GM12891 (cell line): ENCODE data around the gene ARMH3.
"Not testable (repeated sequence)": the region's sequence is repeated elsewhere in the genome, so short reads cannot be mapped to it uniquely, and the experiment has no call there.

Source experiments
- DNase-seq: peaks from one replicate; pipeline ENCODE4 v3.0.0; 2011; ENCODE audit warnings: low spot score; ENCODE audit not compliant: insufficient read length
- FAIRE-seq: peaks from 2 replicates; lab custom pipeline; 2011; peaks lifted over from hg19 to GRCh38; lab: Jason Lieb, UNC
- PAX5 ChIP-seq: IDR thresholded peaks from 2 replicates; pipeline ENCODE4 v1.6.1; 2011; ENCODE audit warnings: low read length, moderate library complexity, mild to moderate bottlenecking; ENCODE audit not compliant: insufficient read depth, severe bottlenecking
- POLR2A ChIP-seq: IDR thresholded peaks from 2 replicates; pipeline ENCODE4 v1.6.1; 2011; ENCODE audit warnings: low read depth, low read length, control low read depth
- POLR2AphosphoS5 ChIP-seq: IDR thresholded peaks from 2 replicates; pipeline ENCODE4 v1.6.1; 2011; ENCODE audit warnings: low read depth, low read length, control low read depth
- POU2F2 ChIP-seq: IDR thresholded peaks from 2 replicates; pipeline ENCODE4 v1.6.1; 2011; ENCODE audit warnings: low read depth, mild to moderate bottlenecking, control low read depth, low read length, moderate library complexity
- SPI1 ChIP-seq: IDR thresholded peaks from 2 replicates; pipeline ENCODE4 v1.6.1; 2011; ENCODE audit warnings: low read depth, low read length, control low read depth
- TAF1 ChIP-seq: IDR thresholded peaks from 2 replicates; pipeline ENCODE4 v1.6.1; 2011; ENCODE audit warnings: low read depth, low read length, control low read depth

ARMH3 gene

DNA sequence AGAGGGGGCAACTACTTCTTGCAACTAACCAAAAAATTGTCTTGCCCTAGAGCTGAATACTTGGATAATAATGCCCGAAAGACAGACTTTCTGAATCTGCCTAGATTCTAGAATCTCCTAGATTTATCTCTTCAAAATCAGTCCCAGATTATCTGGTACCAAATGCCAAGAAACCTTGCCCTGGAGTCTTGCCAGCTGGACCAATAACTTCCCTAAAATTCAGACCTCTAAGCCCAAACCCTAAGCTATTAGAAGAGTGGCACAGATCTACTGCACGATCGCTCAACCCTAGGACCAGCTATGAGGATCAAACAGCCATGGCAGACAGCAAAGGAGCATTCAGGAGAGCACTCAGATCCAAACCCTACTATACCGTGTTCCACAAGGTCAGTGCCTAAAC lies 45.0 kb downstream of the ARMH3 start:
- no peak for FAIRE-seq
- TF ChIP-seq POLR2A (no peak), POLR2AphosphoS5 (no peak), TAF1 (no peak), SPI1 (no peak), PAX5 (no peak), POU2F2 (no peak)
- no peak for DNase-seq

DNA sequence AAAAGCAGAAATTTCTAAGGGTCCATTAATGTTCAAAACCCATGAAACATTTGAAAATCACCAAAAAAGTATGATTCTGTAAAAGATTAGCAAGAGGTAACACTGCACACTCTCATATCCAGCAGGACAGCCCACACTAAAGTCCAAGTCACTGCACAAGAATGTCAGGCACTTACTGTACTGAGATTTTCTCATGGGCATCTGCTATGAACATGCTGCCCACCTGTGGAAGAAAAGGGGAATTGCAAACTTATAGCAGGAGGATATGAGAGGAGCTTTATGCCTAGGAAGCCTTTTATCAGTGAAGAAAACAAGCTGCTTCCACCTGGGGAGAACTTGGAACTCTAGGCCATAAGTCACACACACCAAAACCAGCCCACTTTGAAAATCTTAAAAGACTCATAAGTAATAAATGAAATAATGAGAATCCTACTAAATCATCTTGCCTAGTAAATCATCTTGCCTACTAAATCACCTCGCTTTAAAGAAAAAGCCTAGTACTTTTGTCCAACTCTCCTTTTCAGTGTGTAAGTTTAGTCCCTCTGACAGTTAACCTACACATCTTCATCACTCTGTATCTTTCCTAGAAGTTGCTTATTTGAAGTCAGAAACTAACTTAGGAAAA lies 46.1 kb downstream of the ARMH3 start:
- DNase-seq (peak; percentile 36), FAIRE-seq (peak; percentile 94)
- TF ChIP-seq POLR2AphosphoS5 (no peak), TAF1 (no peak), POLR2A (no peak), PAX5 (no peak), SPI1 (0 out of 2 replicates have a peak, but pooled peaks have one; percentile 4), POU2F2 (no peak)

DNA sequence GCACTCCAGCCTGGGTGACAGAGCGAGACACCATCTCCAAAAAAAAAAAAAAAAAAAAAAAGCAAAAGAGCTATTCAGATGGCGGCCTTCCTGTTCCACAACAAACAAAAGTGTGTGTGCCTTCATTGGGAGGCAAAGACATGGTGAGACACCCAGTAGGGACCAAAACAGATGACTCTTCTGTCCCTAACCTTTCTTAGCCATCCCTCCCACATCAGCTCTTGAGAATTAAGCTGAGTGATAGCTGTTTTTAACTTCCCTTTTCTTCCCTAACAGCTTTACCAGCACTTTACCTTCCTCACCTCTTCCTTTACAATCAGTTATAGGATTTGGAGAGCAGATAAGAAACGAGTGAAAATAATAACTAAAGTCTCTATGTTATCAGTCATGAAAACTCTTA lies 48.2 kb downstream of the ARMH3 start:
- FAIRE-seq, result peak; percentile 78
- no peak for DNase-seq
- no peak for TF ChIP-seq PAX5
- TF ChIP-seq SPI1, result no peak
- TF ChIP-seq TAF1, result no peak
- TF ChIP-seq POLR2AphosphoS5, result no peak
- no peak for TF ChIP-seq POU2F2
- no peak for TF ChIP-seq POLR2A

DNA sequence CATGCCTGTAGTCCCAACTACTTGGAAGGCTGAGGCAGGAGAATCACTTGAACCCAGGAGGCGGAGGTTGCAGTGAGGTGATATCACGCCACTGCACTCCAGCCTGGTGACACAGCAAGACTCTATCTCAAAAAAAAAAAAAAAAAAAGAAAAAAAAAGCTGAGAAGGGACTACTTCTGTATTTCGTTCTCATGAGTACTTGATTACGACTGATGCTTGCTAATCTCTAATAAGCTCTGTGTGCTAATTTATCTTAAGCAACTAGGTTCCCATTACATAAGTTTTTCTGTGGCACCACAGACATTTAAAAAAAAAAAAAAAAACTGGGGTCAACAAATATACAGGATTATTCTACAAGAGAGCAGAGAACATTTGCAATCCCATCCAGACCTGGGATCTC lies 48.9 kb downstream of the ARMH3 start:
- not testable (repeated sequence) for FAIRE-seq, DNase-seq

DNA sequence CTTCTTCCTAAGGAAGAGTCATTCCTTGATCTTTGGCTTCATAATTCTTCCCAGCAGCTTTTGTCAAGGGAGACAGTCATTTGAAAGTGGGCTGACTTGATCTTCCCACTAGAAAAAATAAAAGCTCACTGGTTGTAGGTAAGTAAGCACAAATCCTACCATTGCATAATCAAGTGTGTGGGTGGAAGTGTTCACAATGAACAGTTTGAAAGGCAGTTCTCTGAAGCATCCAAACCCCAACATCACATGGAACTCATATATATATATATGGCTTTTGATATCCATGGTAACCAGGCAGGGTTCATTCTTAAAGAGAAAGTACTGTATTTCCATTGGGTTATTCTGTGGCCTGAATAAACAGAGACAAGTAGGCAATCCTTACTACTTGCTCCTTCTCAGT lies 51.6 kb downstream of the ARMH3 start:
- FAIRE-seq (no peak), DNase-seq (no peak)
- TF ChIP-seq SPI1, result no peak
- no peak for TF ChIP-seq POLR2A
- no peak for TF ChIP-seq POLR2AphosphoS5
- TF ChIP-seq POU2F2, result no peak
- no peak for TF ChIP-seq TAF1
- no peak for TF ChIP-seq PAX5

DNA sequence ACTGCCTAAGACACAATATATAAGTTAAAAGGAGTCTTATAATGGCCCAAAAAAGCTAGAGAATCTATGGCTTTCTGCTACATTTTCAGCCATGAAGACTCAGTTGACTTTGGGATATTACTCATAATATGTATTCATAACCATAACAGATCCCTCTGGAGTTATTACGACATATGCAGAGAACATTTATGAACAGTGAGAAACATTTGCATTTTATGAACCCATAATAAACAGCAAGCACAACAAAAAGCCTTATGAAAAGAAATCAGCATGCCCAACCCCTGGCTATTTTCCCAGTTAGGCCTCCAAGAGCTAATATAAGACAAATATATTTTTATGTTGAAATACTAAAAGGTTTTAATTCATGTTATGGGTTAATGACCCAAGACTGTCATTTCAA lies 52.4 kb downstream of the ARMH3 start:
- TF ChIP-seq POU2F2, result no peak
- TF ChIP-seq POLR2AphosphoS5, result no peak
- TF ChIP-seq SPI1, result no peak
- TF ChIP-seq POLR2A, result no peak
- no peak for TF ChIP-seq TAF1
- TF ChIP-seq PAX5, result no peak
- no peak for FAIRE-seq

DNA sequence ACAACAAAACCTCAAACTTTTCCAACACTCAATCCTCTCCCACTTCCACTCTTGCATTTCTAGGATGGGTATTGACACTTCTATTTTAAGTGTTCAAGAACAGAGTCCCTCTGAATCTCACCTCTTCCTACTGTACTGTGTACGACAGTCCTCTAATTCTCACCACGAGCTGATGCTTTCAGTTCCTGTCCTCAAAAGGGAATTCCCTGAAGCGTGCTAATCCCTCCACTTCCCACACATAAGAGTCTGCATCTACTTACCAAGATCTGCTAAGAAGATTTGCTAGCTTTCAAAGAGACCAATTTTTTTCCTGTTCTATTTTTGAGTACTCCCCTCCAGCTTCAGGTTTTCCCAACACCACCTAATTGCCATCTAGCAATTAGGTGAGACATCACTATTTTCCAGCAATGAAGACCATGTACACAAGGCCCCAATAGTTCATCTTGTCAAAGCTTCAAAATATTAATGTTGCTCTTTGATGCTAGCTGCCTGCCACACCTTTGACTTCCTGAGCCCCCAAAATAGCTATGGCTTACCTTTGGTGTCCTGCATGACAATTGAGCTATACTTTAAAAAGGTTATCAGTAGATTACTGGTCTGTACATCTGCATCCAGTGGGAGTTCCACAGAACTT lies 54.4 kb downstream of the ARMH3 start:
- FAIRE-seq, result peak; percentile 91
- no peak for DNase-seq
- peak; percentile 70; the same call in 1 of the 2 replicates for TF ChIP-seq POU2F2
- TF ChIP-seq SPI1, result peak; percentile 99
- TF ChIP-seq POLR2A, result no peak
- no peak for TF ChIP-seq PAX5

More for the DNA sequence above, 52.4 kb downstream of the ARMH3 start:
- DNase-seq, result no peak

DNA sequence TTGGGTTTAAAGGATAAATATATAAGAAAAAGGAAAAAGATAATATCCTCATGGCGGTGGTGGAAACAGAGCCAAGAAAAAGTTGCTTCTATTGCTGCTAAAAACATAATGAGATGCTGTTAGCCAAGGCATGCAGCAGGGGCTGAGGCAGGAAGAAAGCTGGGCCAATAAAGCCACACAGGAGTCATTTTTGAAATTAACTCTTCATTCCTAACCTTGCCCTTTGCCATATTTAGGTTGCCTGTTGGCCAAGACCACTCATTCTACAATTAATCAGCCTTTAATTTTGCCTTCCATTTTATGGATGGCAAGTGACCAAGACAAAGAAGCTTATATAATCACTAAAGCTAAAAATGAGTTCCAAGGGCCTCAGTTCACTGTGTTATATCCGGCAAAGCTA lies 58.2 kb downstream of the ARMH3 start:
- DNase-seq, result no peak
- no peak for FAIRE-seq
- TF ChIP-seq POLR2AphosphoS5, result no peak

DNA sequence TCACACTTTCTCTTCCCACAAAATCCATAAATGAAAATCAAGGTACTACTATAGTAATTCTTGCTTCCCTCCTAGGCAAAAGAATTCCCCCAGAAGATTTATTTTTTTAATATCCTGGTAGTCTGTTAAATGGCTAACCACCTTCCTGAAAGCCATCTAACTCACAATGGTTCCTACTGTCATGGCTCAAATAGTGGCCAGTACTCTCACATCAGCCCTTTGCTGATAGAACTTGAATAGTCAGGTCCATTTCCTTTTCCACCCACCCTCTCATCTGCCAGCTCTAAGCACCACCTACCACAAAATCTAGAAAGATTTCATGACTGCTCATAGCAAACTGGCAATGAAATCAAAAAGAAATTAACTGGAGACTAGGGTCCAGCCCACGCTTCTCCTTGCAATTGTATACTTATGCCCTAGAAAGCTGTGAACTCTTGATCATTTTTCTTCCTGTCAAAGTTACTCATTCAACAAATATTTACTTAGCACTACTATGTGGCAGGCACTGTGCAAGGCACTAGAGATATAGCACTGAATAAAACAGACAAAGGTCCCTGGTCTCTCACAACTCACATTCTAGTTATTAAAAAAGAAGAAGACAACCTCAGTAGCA lies 60.4 kb downstream of the ARMH3 start:
- DNase-seq (no peak), FAIRE-seq (no peak)

More for the DNA sequence above, 60.4 kb downstream of the ARMH3 start:
- TF ChIP-seq POLR2AphosphoS5, result no peak
- TF ChIP-seq POU2F2, result no peak
- no peak for TF ChIP-seq POLR2A
- no peak for TF ChIP-seq SPI1
- no peak for TF ChIP-seq TAF1
- no peak for TF ChIP-seq PAX5
